Trophoblast cell (in vitro differentiated cells and primary cell): Measurements from ENCODE around the gene EXD1.

Experiments
- DNase-seq, 2 donors: peaks; one replicate each; pipeline ENCODE4 v3.0.0-alpha.2; 2016
- H2AFZ ChIP-seq: 2 replicates; pipeline ENCODE4 v1.6.1; 2013; ENCODE audit warnings: low read length, moderate library complexity, mild to moderate bottlenecking; ENCODE audit not compliant: insufficient read depth, poor library complexity
- H2AK5ac ChIP-seq: 2 replicates; pipeline ENCODE4 v1.6.1; 2013; ENCODE audit warnings: mild to moderate bottlenecking, low read length
- H2BK120ac ChIP-seq: 2 replicates; pipeline ENCODE4 v1.6.1; 2013; ENCODE audit warnings: low read length, mild to moderate bottlenecking, moderate library complexity; ENCODE audit not compliant: insufficient read depth, poor library complexity
- H2BK12ac ChIP-seq: 2 replicates; pipeline ENCODE4 v1.6.1; 2013; ENCODE audit warnings: mild to moderate bottlenecking, low read length, moderate library complexity
- H2BK5ac ChIP-seq: 2 replicates; pipeline ENCODE4 v1.6.1; 2013; ENCODE audit warnings: low read length, low read depth, moderate library complexity, mild to moderate bottlenecking; ENCODE audit not compliant: poor library complexity
- H3K14ac ChIP-seq: 2 replicates; pipeline ENCODE4 v1.6.1; 2013; ENCODE audit warnings: mild to moderate bottlenecking, low read length
- H3K18ac ChIP-seq: 2 replicates; pipeline ENCODE4 v1.6.1; 2013; ENCODE audit warnings: mild to moderate bottlenecking, low read length
- H3K23ac ChIP-seq: 2 replicates; pipeline ENCODE4 v1.6.1; 2013; ENCODE audit warnings: low read length
- H3K27ac ChIP-seq: 2 replicates; pipeline ENCODE4 v1.5.1; 2013; ENCODE audit warnings: low read depth, mild to moderate bottlenecking, inconsistent platforms, low read length, moderate library complexity
- H3K27me3 ChIP-seq: 2 replicates; pipeline ENCODE4 v1.6.1; 2013; ENCODE audit warnings: inconsistent platforms, mild to moderate bottlenecking, low read length, moderate library complexity; ENCODE audit not compliant: insufficient read depth
- H3K36me3 ChIP-seq, 2 experiments: 1 replicate in 1 of 2; 2 replicates in 1 of 2; pipeline ENCODE4 v1.6.1; 2013; ENCODE audit warnings: low read length in 2 of 2, mild to moderate bottlenecking in 2 of 2, moderate library complexity in 1 of 2; ENCODE audit not compliant: insufficient read depth in 2 of 2, control insufficient read depth in 1 of 2
- H3K4ac ChIP-seq: 2 replicates; pipeline ENCODE4 v1.6.1; 2013; ENCODE audit warnings: low read depth, mild to moderate bottlenecking, low read length, moderate library complexity
- H3K4me1 ChIP-seq, 2 experiments: 1 replicate in 1 of 2; 2 replicates in 1 of 2; pipeline ENCODE4 v1.6.1; 2013; ENCODE audit warnings: low read length in 2 of 2, mild to moderate bottlenecking in 2 of 2, moderate library complexity in 1 of 2; ENCODE audit not compliant: insufficient read depth in 2 of 2, control insufficient read depth in 1 of 2
- H3K4me2 ChIP-seq: 2 replicates; pipeline ENCODE4 v1.6.1; 2013; ENCODE audit warnings: inconsistent platforms, mild to moderate bottlenecking, low read length, moderate library complexity
- H3K4me3 ChIP-seq: 2 replicates; pipeline ENCODE4 v1.5.1; 2013; ENCODE audit warnings: mild to moderate bottlenecking, low read depth, low read length, inconsistent platforms
- H3K79me1 ChIP-seq: one replicate; pipeline ENCODE4 v1.6.1; 2013; ENCODE audit warnings: low read length
- H3K79me2 ChIP-seq: 2 replicates; pipeline ENCODE4 v1.6.1; 2013; ENCODE audit warnings: low read length, mild to moderate bottlenecking; ENCODE audit not compliant: control insufficient read depth, insufficient read depth, poor library complexity
- H3K9ac ChIP-seq: 2 replicates; pipeline ENCODE4 v1.6.1; 2013; ENCODE audit warnings: mild to moderate bottlenecking, low read length
- H3K9me3 ChIP-seq: 2 replicates; pipeline ENCODE4 v1.6.1; 2013; ENCODE audit warnings: low read depth, mild to moderate bottlenecking, control low read depth, inconsistent platforms, low read length; ENCODE audit not compliant: insufficient read depth
- H4K12ac ChIP-seq: 2 replicates; pipeline ENCODE4 v1.6.1; 2013; ENCODE audit warnings: low read depth, mild to moderate bottlenecking, low read length, moderate library complexity
- H4K8ac ChIP-seq: 2 replicates; pipeline ENCODE4 v1.6.1; 2013; ENCODE audit warnings: low read depth, mild to moderate bottlenecking, low read length, moderate library complexity
- H4K91ac ChIP-seq: one replicate; pipeline ENCODE4 v1.6.1; 2013; ENCODE audit warnings: low read depth, mild to moderate bottlenecking, low read length, moderate library complexity
- WGBS: extraction: QIAGEN DNeasy Blood & Tissue Kit; methylation state at CpG from one replicate; pipeline ENCODE4 v1.1.7; 2013; ENCODE audit warnings: missing lambda C conversion rate; ENCODE audit not compliant: insufficient read length, insufficient coverage; ENCODE audit errors: extremely low coverage; 5-methylcytosine and 5-hydroxymethylcytosine counted together

EXD1 gene

GRCh38 chr15:41215708-41216107, 14.8 kb downstream of the EXD1 start:
- Histone ChIP-seq H3K14ac (no peak overlapping the region), H2BK120ac (no peak overlapping the region), H2BK12ac (no peak overlapping the region), H3K23ac (no peak overlapping the region), H4K12ac (no peak overlapping the region), H3K27me3 (no peaks in the 10 kb centered on the region), H2AFZ (no peak overlapping the region), H3K9ac (no peak overlapping the region), H3K79me2 (no peaks in the 10 kb centered on the region), H3K27ac (no peak overlapping the region), H2BK5ac (no peak overlapping the region), H4K91ac (no peak overlapping the region), H2AK5ac (no peak overlapping the region), H3K4me2 (no peak overlapping the region), H3K36me3 (no peaks in the 10 kb centered on the region), H3K9me3 (no peaks in the 10 kb centered on the region), H3K4ac (no peak overlapping the region), H4K8ac (no peak overlapping the region), H3K18ac (no peak overlapping the region), H3K4me3 (no peak overlapping the region), H3K79me1 (no peaks in the 10 kb centered on the region), H3K4me1 (no peaks in the 10 kb centered on the region)
- DNase-seq, result no peak
- WGBS, result 100% methylated on average over 1 of the region's 2 CpGs

GRCh38 chr15:41207687-41208448, 22.7 kb downstream of the EXD1 start:
- DNase-seq, result no peak
- Histone ChIP-seq H4K8ac (no peak overlapping the region), H3K23ac (no peak overlapping the region), H3K79me2 (no peaks in the 10 kb centered on the region), H2AFZ (no peak overlapping the region), H3K9ac (no peak overlapping the region), H3K27ac (peak overlapping the region; percentile 73), H4K12ac (no peak overlapping the region), H2BK120ac (no peak overlapping the region), H2BK5ac (no peak overlapping the region), H2BK12ac (no peak overlapping the region), H3K27me3 (no peaks in the 10 kb centered on the region), H3K9me3 (no peaks in the 10 kb centered on the region), H3K4ac (no peak overlapping the region), H3K14ac (no peak overlapping the region), H3K18ac (no peak overlapping the region), H3K36me3 (no peaks in the 10 kb centered on the region), H3K79me1 (peaks cover 2% of the 10 kb centered on the region), H3K4me1 (no peaks in the 10 kb centered on the region), H3K4me3 (no peak overlapping the region), H4K91ac (no peak overlapping the region), H2AK5ac (no peak overlapping the region), H3K4me2 (peak overlapping the region; percentile 27)
- no CpG with 5 or more reads among the region's 5 CpGs for WGBS

- Histone ChIP-seq H2BK5ac (no peak overlapping the region), H2AFZ (no peak overlapping the region), H3K14ac (no peak overlapping the region), H2BK120ac (no peak overlapping the region), H3K27ac (no peak overlapping the region), H4K8ac (no peak overlapping the region), H2AK5ac (no peak overlapping the region), H3K18ac (no peak overlapping the region), H2BK12ac (no peak overlapping the region), H3K79me2 (no peaks in the 10 kb centered on the region), H4K91ac (no peak overlapping the region), H3K4me3 (no peak overlapping the region), H3K36me3 (no peaks in the 10 kb centered on the region), H3K79me1 (peaks cover 2% of the 10 kb centered on the region), H3K4me2 (no peak overlapping the region), H3K9ac (no peak overlapping the region), H3K27me3 (no peaks in the 10 kb centered on the region), H3K23ac (no peak overlapping the region), H4K12ac (no peak overlapping the region), H3K4ac (no peak overlapping the region), H3K4me1 (no peaks in the 10 kb centered on the region), H3K9me3 (no peaks in the 10 kb centered on the region)
- no peak for DNase-seq
- no CpG with 5 or more reads among the region's 3 CpGs for WGBS
These were observed 25.2 kb downstream of the EXD1 start for GRCh38 chr15:41205315-41205714.

- Histone ChIP-seq H3K14ac (no peak overlapping the region), H3K18ac (no peak overlapping the region), H3K4ac (no peak overlapping the region), H3K9ac (no peak overlapping the region), H3K4me3 (no peak overlapping the region), H4K91ac (no peak overlapping the region), H3K4me1 (no peaks in the 10 kb centered on the region), H2BK12ac (no peak overlapping the region), H2AFZ (no peak overlapping the region), H3K4me2 (no peak overlapping the region), H3K36me3 (no peaks in the 10 kb centered on the region), H3K79me2 (no peaks in the 10 kb centered on the region), H4K12ac (no peak overlapping the region), H2AK5ac (no peak overlapping the region), H3K23ac (no peak overlapping the region), H3K27me3 (no peaks in the 10 kb centered on the region), H2BK5ac (no peak overlapping the region), H2BK120ac (no peak overlapping the region), H3K9me3 (no peaks in the 10 kb centered on the region), H3K27ac (no peak overlapping the region), H3K79me1 (peaks cover 2% of the 10 kb centered on the region), H4K8ac (no peak overlapping the region)
- no CpG with 5 or more reads among the region's 7 CpGs for WGBS
- no peak for DNase-seq
These were observed 27.2 kb downstream of the EXD1 start for GRCh38 chr15:41203395-41203794.
